ENCODE measurements around the gene CNBD2.
"Not testable (repeated sequence)": the region's sequence is repeated elsewhere in the genome, so short reads cannot be mapped to it uniquely, and the experiment has no call there.

Gene CNBD2

DNA sequence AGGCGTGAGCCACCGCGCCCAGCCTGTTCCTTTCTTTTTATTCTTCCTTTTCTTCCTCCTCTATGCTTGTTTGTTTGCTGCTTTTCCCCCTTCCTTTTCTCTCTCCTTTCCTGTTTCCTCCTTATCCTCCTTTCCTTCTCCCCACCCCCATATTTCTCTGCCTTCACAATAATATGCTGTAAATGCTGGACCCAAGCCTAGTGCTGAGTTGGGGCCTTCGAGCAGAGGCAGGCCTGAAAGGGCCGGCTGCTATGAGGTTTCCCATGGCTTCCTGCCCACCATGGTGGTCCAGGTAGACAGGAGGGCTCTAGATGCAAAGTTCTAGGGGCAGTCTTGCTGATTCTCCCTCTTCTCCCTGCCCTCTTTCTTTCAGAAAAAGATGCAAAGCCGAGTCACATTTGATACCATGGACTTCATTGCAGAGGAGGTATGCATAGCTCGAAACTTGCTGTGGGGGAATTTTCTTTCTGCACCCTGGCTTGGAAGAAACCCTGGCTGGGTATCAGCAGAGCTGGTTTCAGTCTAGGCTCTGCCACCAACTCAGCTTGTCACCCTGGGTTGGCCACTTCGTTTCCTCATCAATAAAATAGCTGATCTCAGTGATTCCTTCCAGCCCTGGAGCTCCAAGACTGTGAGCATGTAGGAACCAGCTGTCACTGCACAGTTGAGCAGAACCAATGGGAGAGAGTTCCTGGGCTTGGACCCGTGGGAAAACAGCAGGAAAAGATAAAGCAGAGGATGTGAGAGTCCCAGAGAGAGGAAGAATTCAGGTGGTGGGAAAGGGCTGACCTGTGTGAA lies 7.4 kb downstream of the CNBD2 start:
- no peak for DNase-seq (ENCODE audit: low read depth)

DNA sequence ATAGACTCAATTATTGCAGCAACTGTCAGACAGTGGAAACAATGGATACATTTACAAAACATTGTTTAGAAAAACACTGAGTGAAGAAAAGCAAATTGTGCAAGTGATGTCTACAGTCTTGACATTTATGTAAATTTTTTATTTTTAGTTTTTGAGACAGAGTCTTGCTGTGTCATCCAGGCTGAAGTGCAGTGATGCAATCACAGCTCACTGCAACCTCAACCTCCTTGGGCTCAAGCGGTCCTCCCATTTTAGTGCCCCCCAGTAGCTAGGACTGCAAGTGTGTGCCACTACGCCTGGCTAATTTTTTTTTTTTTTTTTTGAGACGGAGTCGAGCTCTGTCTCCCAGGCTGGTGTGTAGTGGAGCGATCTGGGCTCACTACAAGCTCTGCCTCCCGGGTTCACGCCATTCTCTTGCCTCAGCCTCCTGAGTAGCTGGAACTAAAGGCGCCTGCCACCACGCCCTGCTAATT lies 9.7 kb downstream of the CNBD2 start:
- DNase-seq (ENCODE audit: low read depth): no peak

DNA sequence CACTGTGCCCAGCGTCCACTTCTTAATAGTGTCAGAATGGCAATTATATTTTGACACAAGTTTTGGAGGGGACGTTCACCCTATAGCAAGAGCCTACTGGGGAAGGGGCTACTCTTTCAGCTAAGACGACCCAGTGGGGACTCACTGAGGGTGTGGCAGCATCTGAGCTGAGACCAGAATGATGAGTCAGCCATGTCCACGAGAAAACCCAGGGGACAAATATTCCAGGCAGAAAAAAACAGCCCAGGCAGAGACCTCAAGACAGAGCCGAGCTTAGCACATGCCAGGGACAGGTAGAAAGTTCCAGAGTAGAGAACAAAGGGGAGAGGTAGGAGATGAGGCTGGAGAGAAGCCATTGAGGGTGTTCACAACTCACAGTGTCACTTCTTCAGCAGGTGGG lies 11.2 kb downstream of the CNBD2 start:
- DNase-seq (ENCODE audit: low read depth): no peak

DNA sequence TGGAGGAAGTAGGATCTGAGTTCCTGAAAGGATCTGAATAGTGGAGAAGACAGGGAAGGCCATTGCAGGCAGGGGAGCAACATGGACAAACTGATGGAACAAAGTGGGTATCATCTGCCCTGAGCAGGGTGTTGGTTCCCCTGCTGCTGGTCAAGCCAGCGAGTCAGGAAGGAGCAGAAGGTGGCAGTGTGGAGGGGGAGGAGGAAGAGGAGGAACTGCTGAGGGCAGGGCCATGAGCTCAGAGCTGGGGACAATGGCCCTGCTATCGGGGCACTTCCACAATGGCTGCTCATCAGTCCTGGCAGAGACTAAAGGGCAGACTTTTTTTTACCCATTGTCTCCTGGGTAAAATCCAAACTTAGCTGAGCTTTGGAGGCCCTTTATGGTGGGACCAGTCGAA lies 13.6 kb downstream of the CNBD2 start:
- no peak for DNase-seq (ENCODE audit: low read depth)

DNA sequence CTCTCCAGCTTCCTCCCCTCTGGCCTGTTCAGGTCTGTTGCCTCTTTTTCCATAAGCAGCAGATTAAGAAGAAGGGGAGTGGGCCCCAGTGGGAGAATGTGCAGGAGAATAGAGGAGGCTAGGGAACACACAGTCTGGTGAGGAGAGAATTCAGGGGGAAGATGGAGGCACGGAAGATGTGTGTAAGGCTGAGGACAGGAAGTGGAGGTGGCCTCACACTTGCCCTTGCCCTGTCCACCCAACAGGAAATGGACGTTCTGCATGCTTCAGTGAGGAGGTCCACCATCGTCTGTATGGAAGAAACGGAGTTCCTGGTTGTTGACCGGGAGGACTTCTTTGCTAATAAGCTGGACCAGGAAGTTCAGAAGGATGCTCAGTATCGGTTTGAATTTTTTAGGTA lies 16.0 kb downstream of the CNBD2 start:
- DNase-seq (ENCODE audit: low read depth): no peak

DNA sequence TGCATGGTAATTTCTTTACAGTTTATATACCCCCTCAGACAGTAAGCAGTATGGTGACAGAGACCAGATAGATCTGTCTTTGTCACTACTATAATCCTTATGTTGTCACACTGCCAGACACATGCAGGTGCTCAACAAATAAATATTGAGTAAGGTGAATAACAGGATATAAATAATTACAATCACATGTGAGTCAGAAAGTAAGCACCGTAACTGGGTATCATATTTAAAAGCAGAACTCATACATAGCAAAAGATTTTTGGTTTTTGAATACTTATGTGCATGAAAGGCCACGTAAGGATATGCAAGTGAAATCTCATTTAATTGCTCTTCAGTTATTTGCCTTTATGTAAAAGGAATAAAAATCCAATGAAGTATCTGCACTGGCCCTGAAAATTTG lies 17.4 kb downstream of the CNBD2 start:
- no peak for DNase-seq (ENCODE audit: low read depth)

DNA sequence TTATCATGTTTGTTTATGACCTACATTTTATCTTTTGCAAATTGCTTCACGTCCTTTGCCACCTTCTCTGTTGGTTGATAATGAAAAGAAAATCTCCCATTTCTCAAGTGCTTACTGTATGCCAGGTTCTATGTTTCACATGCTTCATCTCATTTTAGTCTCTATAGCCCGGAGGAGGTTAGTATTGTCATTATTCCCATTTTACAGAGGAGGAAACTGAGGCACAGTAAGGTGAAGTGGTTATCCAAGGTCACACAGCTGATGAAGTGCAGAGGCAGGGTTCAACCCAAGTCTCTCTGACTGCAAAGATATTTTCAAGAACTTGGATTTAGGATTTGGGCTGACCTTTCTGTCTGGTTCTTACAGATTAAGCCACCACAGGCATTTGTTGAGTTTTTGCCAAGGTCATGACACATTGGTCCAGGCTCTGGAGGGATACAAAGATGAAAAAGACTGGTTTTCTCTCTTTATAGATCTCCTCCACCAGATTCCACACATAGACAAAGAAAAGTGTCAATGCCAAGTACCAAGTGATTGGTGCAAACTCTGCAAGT lies 20.6 kb downstream of the CNBD2 start:
- DNase-seq (ENCODE audit: low read depth): no peak

DNA sequence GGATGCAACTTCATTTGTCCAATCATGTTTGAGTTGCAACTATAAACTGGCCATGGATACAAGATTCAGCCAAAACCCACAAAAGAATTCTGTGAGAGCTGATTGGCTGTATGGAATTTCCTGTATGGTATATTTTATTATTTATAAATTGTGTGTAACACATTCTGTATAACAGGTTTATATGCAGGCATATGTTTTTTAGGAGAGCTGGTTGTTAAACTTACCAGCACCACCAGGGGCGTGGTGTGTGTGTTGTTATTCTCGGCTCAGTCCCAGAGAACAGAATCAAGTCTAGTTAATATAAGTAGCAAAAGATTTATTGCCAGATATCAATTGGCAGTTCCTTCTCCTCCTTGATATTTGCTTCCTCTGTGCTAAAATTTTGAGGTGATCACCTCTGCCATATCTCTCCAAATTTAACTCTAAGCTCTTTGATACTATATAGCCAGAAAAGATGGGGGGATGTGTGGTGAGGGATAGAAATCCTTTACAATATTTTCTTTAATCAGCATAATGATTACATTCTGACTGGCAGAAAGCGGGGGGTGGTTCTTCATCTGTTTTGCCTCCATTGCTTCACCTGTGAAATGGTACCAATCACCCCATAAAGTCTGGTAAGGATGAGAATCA lies 22.9 kb downstream of the CNBD2 start:
- DNase-seq (ENCODE audit: low read depth): no peak

DNA sequence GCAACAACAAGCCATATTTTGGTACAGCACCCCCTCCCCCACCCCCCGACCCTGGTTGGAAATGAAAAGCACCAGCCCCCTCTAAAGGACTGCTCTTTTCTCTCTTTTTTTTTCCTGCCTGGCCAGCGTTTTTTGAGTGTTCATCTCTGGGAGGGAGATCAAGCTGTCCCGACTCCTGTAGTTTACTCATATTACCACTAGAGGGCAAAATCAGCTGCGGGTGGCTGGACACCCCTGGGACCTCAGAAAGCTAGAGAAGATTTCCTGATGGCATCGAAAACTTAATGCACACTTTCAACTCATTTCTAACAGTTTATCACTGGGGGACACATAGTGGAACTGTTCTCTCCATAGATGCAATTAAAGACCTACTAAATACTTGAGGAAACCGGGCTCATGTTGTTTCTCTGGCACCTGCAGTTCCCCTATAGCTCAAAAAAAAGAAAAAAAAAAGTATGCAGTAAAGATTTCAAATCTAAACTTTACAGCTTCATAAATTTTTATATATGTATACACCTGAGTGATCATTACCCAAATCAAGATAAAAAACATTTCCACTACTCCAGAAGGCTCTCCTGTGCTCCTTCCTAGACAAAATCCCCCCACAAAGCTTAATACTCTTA lies 24.4 kb downstream of the CNBD2 start:
- DNase-seq (ENCODE audit: low read depth): no peak

DNA sequence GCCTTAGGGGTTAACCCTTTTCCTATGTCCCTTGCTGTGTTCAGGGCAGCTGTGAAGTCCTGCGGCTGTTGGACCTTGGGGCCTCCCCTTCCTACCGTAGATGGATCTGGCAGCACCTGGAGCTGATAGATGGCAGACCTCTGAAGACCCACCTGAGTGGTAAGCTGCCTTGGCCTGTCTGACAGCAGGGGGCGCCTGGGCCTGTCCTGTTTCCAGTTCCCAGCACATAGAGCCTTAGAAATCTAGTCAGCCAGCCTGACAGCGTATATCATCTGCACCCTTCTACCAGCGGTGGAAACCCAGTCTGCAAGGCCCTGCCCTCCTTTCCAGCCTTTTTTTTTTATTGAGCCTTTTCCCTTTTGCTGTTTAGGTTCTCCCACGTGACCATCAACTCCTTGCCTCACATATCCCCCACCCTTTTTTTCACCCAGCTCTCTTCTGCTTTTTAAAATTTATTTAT lies 26.6 kb downstream of the CNBD2 start:
- peak; percentile 70 for DNase-seq (ENCODE audit: low read depth)

DNA sequence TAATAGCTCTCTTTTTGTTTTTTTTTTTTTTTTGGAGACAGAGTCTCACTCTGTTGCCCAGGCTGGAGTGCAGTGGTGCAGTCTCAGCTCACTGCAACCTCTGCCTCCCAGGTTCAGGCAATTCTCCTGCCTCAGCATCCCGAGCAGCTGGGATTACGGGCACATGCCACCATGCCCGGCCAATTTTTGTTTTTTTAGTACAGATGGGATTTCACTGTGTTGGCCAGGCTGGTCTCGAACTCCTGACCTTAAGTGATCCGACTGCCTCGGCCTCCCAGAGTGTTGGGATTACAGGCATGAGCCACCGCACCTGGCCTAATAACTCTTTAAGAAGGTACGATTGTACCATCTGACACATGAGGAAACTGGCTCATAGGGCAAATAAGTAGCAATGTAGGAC lies 28.1 kb downstream of the CNBD2 start:
- DNase-seq (ENCODE audit: low read depth): not testable (repeated sequence)

DNA sequence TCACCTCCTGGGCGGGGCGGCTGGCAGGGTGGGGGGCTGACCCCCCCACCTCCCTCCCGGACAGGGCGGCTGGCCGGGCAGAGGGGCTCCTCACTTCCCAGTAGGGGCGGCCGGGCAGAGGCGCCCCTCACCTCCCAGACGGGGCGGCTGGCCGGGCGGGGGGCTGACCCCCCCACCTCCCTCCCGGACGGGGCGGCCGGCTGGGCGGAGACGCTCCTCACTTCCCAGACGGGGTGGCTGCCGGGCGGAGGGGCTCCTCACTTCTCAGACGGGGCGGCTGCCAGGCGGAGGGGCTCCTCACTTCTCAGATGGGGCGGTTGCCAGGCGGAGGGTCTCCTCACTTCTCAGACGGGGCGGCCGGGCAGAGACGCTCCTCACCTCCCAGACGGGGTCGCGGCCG lies 32.9 kb downstream of the CNBD2 start:
- not testable (repeated sequence) for DNase-seq (ENCODE audit: low read depth)

DNA sequence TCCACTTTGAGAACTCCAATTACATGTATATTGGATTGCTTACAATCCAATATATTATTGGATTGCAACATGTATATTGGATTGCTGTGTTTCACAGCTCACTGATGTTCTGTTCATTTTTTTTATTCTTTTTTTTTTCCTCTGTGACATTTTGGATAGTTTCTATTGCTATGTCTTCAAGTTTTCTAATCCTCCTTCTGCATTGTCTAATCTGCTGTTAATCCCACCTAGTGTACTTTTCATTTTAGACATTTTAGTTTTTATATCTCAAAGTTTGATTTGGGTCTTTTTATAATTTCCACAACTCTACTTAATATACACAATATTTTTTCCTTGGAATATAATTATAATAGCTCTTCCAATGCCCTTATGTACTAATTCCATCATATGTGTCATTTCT lies 34.5 kb downstream of the CNBD2 start:
- no peak for DNase-seq (ENCODE audit: low read depth)

DNA sequence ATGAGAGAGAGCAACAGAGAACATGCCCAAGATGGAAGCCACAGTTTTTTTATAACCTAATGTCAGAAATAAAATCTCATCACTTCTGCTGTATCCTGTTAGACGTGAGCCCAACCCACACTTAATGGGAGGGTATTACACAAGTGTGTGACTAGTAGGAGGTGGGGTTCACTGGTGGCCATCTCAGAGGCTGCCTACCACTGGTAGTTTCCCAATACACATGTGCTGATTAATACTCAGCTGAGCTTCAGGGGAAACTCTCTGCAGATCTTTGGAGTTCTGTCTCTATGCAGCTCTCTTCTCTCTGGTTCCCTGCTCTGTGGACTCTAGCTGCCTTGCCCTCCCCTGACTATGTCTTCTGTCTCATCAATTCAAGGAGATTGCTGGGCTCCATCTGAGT lies 35.7 kb downstream of the CNBD2 start:
- DNase-seq (ENCODE audit: low read depth): no peak

DNA sequence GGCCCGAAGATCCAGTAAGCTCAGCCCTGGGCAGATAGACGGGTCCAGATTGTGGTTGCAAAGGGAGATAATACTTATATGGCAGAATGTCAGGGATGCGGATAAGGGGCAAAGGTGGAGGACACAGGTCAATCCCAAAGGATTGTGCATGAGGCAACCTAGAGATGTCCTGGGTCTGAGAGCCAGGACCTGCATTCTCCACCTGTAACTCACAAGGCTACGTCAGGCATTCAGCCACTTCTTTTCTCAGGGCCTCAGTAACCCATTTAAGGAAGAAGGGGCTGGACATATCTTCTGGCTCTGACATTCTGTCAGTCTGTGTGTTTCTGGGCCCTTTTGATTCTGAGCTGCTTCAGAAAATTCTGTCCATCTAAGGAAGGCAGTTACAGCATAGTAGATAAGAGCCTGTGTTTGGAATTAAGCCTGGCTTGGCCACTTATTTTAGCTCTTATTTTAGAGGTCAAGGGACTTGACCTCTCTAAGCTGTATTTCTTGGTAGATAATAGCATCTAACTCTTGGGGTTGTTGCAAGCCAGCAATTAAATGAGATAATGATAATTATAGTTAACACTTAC lies 40.2 kb downstream of the CNBD2 start:
- no peak for DNase-seq (ENCODE audit: low read depth)

DNA sequence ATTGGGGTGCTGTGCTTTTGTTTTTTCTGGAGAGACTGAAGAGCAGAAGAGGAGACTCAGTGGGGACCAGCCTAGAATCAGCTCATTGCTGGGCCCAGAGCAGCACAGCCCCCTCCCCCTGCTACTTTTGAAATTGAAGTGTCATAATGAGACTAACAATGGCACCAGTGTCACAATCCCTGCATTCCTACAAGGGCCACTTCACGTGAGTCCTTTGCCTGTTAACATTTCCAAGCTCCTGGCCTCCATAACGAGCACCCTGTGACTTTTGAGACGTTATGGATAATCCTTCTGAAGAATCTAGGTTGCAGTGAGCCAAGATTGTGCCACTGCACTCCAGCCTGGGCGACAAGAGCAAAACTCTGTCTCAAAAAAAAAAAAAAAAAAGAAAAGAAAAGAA lies 41.7 kb downstream of the CNBD2 start:
- DNase-seq (ENCODE audit: low read depth): no peak

DNA sequence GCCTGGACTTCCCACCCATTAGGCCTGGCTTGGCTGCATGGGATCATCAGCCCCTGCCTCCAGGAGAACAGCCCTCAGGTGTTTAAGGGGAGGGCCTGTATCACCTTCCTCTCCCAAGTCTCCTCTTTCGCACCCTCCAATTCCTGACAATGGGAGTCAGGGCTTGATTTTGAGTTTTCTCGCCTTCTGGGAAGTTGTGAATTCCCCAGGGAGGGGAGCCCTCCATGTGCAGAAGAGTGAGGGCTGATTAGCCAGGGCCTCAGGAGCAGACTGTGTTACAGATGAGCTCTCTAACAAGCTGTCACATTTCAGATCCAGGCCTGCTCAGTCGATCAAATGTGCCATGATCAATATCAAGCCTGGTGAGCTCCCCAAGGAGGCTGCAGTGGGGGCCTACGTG lies 42.4 kb downstream of the CNBD2 start:
- no peak for DNase-seq (ENCODE audit: low read depth)

DNA sequence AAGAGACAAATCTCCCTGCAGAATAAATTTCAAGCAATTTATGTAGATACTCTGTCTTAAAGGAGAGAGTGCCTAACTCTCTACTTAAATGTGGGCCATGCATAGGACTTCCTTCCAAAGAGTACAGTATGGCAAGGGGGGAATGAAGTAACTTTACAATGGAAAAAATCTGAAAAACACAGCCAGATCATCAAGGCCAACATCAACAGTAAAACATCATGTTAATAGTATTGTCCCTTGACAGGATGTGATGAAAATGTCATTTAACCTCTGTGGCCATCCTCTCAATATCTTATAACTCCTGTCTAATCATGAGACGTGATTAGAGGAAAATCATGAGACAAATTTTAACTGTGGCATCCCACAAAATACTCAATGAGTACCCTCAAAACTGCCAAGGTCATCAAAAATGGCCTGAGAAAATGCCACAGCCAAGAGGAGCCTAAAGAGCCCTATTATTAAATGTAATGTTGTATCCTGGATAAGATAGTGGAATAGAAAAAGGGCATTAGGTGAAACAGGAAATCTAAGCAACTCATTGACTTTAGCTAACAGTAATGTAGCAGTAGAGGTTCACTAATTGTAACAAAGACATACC lies 47.5 kb downstream of the CNBD2 start:
- DNase-seq (ENCODE audit: low read depth): no peak

DNA sequence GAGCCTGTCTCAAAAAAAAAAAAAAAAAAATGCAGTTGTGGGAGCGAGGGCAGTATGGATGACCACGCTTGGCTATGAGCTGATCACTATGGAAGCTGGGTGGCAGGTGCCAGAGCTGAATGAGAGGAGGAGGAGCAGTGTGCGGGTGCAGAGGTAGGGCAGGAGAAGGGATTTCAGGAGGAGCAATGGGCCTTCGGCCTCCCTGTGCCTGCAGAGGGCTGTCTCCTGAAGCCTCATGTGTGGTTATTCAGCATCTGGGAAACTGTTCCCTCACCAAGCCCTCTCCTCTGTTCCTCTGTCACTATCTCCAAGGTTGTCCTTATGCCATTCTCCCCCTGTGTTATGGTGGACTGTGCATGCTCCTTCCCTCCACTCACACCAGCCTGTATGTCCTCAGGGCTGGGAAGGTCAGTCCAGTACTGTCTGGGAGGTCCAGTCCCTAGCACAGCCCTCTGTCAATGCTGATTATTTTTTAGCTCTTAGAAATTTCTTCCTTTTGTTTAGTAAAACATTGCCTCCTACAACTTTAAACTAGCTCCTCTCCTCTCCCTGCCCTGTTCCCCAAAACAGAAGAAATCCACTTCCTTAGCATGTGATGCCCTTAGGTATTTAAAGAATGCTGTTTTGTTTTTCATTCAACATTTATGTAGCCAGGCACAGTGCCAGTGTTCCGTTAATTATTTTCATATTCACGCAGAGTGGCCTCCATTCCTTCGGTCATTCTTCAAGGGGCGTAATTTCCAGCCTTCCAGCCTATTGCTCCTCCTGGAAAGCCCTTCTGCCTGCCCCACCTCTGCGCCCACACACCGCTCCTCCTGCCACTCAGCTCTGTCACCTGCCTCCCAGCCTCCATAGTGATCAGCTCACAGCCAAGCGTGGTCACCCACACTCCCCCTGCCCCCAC lies 48.9 kb downstream of the CNBD2 start:
- DNase-seq (ENCODE audit: low read depth): no peak

DNA sequence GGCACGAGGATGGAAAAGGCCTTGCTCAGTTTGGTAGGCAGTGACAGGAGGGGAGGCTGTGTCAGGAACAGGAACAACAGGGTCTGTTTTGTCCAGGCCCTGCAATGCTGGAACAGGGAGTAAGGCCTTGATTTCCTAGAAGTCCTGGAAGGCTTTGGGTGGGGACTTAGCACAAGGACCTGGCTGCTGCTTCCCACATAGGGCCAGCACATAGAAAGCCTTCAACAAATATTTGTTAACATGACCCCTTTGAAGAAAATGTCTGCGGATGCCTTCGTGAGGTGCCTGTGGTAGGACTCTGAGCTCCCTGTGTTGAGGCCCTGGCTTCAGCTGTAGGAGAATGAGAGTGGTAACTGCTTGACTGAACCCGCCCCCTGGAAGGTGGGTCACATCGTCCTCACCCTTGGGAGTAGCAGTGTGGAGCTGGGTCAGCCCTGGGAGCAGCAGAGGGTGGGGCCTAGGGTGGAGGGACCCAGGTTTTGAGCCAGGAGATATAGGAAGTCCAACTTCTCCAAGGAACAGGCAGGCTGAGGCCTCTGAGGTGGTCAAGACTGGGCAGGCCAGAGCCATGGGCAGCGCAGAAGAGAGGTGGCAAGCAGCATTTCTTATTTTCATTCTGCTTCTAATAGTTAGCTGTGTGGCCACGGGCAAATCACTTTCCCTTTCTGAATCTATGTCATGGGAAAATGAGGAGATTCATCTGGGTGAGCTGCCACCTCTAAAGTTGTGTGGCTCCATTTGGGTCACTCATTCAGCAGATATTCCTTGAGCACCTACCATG lies 50.0 kb downstream of the CNBD2 start:
- no peak for DNase-seq (ENCODE audit: low read depth)

Data from stimulated activated CD8-positive, alpha-beta memory T cell treated with anti-CD3 and anti-CD28 coated beads, Interleukin-4, amount 100 ng/mL, for 24 hours (primary cell).